ENCODE measurements around the gene MYBPC2. TPM values are rescaled to one million over a fixed set of nuclear protein-coding genes. Genes with fewer than 3 reads are reported as not detected.

MYBPC2 gene
- total and polyA plus RNA-seq, 9 of the 15 experiments (the other 6 are each of a cell fraction or from before 2014, with no cell fraction given), result 0.01 to 0.14 (median 0.04) TPM; not detected in 6

- TF ChIP-seq, protein P1, sequence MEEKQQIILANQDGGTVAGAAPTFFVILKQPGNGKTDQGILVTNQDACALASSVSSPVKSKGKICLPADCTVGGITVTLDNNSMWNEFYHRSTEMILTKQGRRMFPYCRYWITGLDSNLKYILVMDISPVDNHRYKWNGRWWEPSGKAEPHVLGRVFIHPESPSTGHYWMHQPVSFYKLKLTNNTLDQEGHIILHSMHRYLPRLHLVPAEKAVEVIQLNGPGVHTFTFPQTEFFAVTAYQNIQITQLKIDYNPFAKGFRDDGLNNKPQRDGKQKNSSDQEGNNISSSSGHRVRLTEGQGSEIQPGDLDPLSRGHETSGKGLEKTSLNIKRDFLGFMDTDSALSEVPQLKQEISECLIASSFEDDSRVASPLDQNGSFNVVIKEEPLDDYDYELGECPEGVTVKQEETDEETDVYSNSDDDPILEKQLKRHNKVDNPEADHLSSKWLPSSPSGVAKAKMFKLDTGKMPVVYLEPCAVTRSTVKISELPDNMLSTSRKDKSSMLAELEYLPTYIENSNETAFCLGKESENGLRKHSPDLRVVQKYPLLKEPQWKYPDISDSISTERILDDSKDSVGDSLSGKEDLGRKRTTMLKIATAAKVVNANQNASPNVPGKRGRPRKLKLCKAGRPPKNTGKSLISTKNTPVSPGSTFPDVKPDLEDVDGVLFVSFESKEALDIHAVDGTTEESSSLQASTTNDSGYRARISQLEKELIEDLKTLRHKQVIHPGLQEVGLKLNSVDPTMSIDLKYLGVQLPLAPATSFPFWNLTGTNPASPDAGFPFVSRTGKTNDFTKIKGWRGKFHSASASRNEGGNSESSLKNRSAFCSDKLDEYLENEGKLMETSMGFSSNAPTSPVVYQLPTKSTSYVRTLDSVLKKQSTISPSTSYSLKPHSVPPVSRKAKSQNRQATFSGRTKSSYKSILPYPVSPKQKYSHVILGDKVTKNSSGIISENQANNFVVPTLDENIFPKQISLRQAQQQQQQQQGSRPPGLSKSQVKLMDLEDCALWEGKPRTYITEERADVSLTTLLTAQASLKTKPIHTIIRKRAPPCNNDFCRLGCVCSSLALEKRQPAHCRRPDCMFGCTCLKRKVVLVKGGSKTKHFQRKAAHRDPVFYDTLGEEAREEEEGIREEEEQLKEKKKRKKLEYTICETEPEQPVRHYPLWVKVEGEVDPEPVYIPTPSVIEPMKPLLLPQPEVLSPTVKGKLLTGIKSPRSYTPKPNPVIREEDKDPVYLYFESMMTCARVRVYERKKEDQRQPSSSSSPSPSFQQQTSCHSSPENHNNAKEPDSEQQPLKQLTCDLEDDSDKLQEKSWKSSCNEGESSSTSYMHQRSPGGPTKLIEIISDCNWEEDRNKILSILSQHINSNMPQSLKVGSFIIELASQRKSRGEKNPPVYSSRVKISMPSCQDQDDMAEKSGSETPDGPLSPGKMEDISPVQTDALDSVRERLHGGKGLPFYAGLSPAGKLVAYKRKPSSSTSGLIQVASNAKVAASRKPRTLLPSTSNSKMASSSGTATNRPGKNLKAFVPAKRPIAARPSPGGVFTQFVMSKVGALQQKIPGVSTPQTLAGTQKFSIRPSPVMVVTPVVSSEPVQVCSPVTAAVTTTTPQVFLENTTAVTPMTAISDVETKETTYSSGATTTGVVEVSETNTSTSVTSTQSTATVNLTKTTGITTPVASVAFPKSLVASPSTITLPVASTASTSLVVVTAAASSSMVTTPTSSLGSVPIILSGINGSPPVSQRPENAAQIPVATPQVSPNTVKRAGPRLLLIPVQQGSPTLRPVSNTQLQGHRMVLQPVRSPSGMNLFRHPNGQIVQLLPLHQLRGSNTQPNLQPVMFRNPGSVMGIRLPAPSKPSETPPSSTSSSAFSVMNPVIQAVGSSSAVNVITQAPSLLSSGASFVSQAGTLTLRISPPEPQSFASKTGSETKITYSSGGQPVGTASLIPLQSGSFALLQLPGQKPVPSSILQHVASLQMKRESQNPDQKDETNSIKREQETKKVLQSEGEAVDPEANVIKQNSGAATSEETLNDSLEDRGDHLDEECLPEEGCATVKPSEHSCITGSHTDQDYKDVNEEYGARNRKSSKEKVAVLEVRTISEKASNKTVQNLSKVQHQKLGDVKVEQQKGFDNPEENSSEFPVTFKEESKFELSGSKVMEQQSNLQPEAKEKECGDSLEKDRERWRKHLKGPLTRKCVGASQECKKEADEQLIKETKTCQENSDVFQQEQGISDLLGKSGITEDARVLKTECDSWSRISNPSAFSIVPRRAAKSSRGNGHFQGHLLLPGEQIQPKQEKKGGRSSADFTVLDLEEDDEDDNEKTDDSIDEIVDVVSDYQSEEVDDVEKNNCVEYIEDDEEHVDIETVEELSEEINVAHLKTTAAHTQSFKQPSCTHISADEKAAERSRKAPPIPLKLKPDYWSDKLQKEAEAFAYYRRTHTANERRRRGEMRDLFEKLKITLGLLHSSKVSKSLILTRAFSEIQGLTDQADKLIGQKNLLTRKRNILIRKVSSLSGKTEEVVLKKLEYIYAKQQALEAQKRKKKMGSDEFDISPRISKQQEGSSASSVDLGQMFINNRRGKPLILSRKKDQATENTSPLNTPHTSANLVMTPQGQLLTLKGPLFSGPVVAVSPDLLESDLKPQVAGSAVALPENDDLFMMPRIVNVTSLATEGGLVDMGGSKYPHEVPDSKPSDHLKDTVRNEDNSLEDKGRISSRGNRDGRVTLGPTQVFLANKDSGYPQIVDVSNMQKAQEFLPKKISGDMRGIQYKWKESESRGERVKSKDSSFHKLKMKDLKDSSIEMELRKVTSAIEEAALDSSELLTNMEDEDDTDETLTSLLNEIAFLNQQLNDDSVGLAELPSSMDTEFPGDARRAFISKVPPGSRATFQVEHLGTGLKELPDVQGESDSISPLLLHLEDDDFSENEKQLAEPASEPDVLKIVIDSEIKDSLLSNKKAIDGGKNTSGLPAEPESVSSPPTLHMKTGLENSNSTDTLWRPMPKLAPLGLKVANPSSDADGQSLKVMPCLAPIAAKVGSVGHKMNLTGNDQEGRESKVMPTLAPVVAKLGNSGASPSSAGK (IDR thresholded peaks at IDR 0.05), result no peak
- TF ChIP-seq BHLHE40 (IDR thresholded peaks at IDR 0.05; ENCODE audit: low read length), result peak; percentile 52
Measured at GRCh38 chr19:50500060-50500752, 67.5 kb downstream of the MYBPC2 start (continued).

All from K562 (cell line).